ENCODE measurements around the gene PRPF39.

The PRPF39 gene

GRCh38 chr14:45082420-45082819, 1.5 kb upstream of the PRPF39 start:
- no peak for DNase-seq (ENCODE audit: extremely low read depth, low read depth)
- no peak for TF ChIP-seq CTCF (IDR thresholded peaks at IDR 0.05; ENCODE audit: low read depth, low read length)

- no peak for DNase-seq (ENCODE audit: extremely low read depth, low read depth)
- no peak for TF ChIP-seq CTCF (IDR thresholded peaks at IDR 0.05; ENCODE audit: low read depth, low read length)
Measured at GRCh38 chr14:45083617-45083975, 320 bp upstream of the PRPF39 start.

- no peak for TF ChIP-seq CTCF (IDR thresholded peaks at IDR 0.05; ENCODE audit: low read depth, low read length)
- no peak for DNase-seq (ENCODE audit: extremely low read depth, low read depth)
Measured at GRCh38 chr14:45084946-45085346, 1.0 kb downstream of the PRPF39 start.

- no peak for TF ChIP-seq CTCF (IDR thresholded peaks at IDR 0.05; ENCODE audit: low read depth, low read length)
- DNase-seq (ENCODE audit: extremely low read depth, low read depth) = no peak
Measured at GRCh38 chr14:45089813-45090212, 5.9 kb downstream of the PRPF39 start.

- no peak for TF ChIP-seq CTCF (IDR thresholded peaks at IDR 0.05; ENCODE audit: low read depth, low read length)
- no peak for DNase-seq (ENCODE audit: extremely low read depth, low read depth)
Measured at GRCh38 chr14:45091710-45092109, 7.8 kb downstream of the PRPF39 start.

- TF ChIP-seq CTCF (IDR thresholded peaks at IDR 0.05; ENCODE audit: low read depth, low read length) = no peak
- DNase-seq (ENCODE audit: extremely low read depth, low read depth) = no peak
Measured at GRCh38 chr14:45094275-45094674, 10.4 kb downstream of the PRPF39 start.

- no peak for DNase-seq (ENCODE audit: extremely low read depth, low read depth)
- no peak for TF ChIP-seq CTCF (IDR thresholded peaks at IDR 0.05; ENCODE audit: low read depth, low read length)
Measured at GRCh38 chr14:45095143-45095542, 11.2 kb downstream of the PRPF39 start.
